Measurements from ENCODE around the gene CHD9NB.

Gene CHD9NB

DNA sequence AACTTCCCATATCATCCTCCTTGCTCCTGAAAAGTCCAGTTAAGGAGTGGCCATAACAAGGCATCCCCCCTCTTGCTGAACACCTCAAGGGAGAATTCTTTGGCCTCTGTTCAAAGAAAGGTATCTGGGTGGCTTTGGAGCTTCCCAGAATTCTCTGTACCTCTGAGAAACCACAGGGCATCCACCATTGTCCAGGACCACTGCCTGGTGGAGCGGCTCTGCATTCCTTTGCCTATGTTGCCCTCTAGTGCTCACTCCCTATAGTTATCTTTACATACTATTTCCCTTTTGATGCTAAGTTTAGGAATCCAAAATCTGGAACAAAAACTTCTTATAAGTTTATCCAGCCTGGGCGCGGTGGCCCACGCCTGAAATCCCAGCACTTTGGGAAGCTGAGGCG is 30.3 kb downstream of the CHD9NB start:
- no peak for DNase-seq

DNA sequence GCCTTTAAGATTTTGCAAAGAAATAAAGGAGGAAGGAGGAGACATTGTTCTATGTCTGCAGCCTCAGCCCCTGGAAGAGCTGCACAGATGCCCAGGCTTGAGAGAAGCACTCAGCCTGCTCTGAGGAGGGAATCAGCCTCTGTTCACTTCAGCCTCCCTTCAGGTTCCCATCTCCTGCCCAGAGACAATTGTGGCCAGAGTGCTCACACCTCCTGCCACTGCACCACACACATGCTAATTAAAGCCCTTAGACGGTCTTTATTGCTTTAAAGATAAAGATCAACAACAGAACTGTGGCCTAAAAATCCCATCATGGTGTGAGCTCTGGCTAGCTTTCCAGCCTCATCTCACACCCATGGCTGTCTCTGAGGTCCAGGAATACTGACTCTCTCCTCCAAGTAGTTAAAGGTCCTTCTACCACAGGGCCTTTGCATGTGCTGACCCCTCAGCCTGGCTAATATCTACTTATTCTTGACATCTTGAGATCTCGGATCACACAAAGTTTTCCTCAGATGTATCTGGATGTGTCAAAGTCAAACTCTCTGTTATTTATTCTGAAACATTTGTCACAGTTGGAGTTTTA is 33.8 kb downstream of the CHD9NB start:
- no peak for DNase-seq

DNA sequence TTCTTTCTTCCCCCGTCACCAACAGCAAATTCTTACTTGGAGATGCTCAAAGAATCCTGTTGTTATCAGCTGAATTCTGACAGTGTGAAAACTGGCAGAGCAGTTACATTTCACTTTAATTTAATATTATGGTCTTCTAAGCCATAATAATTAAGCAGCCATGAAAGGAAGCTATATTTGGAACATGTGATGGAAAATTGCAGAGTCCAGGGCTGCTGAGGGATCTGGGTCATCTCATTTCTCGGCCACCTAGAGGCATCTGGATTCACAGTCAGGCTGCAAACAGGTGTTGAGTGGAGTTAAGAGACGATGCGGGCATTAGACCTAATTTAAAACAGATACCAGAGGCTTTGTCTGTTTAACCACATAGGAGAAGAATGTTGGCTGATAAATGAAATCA is 38.4 kb downstream of the CHD9NB start:
- DNase-seq, result no peak

DNA sequence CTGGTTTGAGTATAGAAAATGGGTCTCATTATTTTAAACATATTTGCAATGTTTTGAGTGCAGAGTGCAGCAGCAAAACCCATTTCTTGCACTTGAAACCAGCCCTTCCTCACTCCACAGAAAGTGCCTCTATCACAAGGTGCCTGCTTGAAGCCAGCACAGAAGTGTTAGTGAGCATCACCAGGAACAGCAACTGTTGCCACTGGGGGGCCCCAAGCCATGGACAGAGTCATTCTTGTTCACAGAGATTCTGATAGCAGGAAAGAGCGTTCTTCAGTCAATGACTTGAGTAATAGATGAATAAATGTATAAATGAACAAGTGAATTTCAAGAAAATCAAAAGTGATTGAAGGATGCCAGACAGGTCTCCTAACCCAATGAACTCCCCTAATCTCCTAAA is 45.6 kb downstream of the CHD9NB start:
- DNase-seq, result no peak

DNA sequence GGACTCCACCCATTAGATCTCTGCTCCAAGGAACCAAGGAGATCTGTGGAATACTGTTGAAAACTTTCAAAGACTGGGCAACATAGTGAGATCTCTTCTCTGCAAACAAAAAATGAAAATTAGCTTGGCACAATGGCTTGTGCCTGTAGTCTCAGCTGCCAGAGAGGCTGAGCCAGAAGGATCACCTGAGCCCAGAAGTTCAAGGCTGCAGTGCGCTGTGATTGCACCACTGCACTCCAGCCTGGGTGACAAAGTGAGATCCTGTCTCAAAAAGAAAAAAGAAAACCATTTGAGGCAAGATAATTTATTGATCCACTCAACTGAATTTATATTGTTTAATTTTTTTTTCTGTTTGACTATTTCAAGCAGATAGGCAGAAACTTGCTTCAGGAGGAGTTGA is 54.8 kb downstream of the CHD9NB start:
- no peak for DNase-seq

DNA sequence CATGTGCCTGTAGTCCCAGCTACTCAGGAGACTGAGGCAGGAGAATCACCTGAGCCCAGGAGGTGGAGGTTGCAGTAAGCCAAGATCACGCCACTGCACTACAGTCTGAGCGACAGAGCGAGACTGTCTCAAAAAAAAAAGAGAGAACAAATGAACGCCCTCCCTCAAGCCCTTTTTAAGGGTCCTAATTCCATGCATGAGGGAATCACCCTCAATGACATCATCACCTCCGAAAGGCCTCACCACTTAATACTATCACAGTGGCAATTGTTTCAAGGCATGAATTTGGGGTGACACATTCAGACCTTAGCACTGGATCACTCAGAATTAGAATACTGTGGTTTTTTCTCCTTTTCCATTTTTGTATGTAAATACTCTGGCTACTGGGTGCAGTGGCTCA is 57.8 kb downstream of the CHD9NB start:
- DNase-seq, result no peak

DNA sequence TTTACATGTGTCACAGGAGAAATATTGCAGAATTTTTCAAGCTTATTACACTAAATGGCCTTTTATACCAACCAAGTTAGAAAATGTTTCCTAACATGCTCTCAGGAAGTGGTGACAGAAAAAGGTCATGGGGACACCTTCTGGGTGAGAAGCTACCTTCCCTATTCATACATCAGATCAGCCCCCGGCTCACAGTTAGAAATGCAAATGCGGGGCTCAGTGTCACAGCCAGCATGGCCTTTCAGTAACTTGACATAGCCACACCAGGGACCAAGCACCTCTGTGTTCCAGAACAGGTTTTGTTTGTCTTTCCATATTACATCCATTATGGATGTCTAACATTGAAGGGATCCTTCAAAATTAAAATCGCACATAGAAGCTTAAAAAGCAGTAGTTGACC is 59.5 kb downstream of the CHD9NB start:
- no peak for DNase-seq

DNA sequence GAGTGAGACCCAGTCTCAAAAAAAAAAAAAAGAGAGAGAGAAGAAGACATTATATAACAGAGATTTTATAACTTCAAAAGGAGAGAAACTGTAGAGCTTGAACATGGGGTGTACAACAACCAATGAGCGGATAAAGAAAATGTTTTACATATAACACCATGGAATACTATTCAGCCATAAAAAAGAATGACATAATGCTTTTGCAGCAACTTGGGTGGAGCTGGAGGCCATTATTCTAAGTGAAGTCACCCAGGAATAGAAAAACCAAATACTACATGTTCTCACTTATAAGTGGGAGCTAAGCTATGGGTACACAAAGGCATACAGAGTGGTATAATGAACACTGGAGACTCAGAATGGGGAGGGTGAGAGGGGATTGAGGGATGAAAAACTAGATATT is 61.1 kb downstream of the CHD9NB start:
- DNase-seq, result no peak
